HEK293 (cell line): ENCODE data around the gene SRSF6.
A peak's percentile ranks its signal among the peaks of the same experiment; 100 is the strongest.

Experiments
- CTCF ChIA-PET: fragments of 350-600 bp; formaldehyde crosslinking; extraction: SDS; loops from one replicate; lab custom pipeline; 2021; ENCODE audit warnings: antibody characterized with exemption; lab: Yijun Ruan, JAX
- POLR2A ChIA-PET: fragments of 300-600 bp; formaldehyde crosslinking; extraction: SDS; loops from one replicate; lab custom pipeline; 2020; ENCODE audit warnings: antibody characterized with exemption, inconsistent platforms; lab: Yijun Ruan, JAX
- H3K27ac ChIP-seq: fragments of 200-500 bp; sonication (Bioruptor generic); 2 replicates; pipeline ENCODE4 v1.5.1; 2014; ENCODE audit warnings: low read depth, low read length, control low read depth, inconsistent platforms; ENCODE audit errors: extremely low read depth
- H3K36me3 ChIP-seq, 2 experiments: fragments of 200-500 bp in 1 of 2; sonication (Bioruptor generic) in 1 of 2; 1 replicate in 1 of 2; 2 replicates in 1 of 2; pipeline ENCODE4 v1.5.1; 2014 to 2017; ENCODE audit warnings: inconsistent platforms in 2 of 2, low read length in 2 of 2; ENCODE audit not compliant: control insufficient read depth in 2 of 2, insufficient read depth in 1 of 2
- H3K4me1 ChIP-seq: fragments of 200-500 bp; sonication (Bioruptor generic); 2 replicates; pipeline ENCODE4 v1.5.1; 2014; ENCODE audit warnings: mild to moderate bottlenecking, low read length, inconsistent platforms; ENCODE audit not compliant: control insufficient read depth, insufficient read depth
- H3K4me3 ChIP-seq: 2 replicates; pipeline ENCODE4 v1.5.1; 2011; ENCODE audit warnings: low read depth, mild to moderate bottlenecking, control low read depth, low read length, moderate library complexity
- H3K9me3 ChIP-seq: fragments of 200-500 bp; sonication (Bioruptor generic); 2 replicates; pipeline ENCODE4 v1.5.1; 2014; ENCODE audit warnings: low read depth, low read length, inconsistent platforms; ENCODE audit not compliant: control insufficient read depth, insufficient read depth
- ATF2 ChIP-seq: fragments of 450-650 bp; formaldehyde crosslinking; IDR thresholded peaks from 2 replicates; pipeline ENCODE4 v1.5.1; 2016; ENCODE audit warnings: missing biosample characterization, missing genetic modification characterization, low read depth
- GLIS2 ChIP-seq: fragments of 450-650 bp; formaldehyde crosslinking; IDR thresholded peaks from 2 replicates; pipeline ENCODE4 v1.5.1; 2016; ENCODE audit warnings: missing biosample characterization, missing genetic modification characterization
- MYNN ChIP-seq: fragments of 450-650 bp; formaldehyde crosslinking; IDR thresholded peaks from 2 replicates; pipeline ENCODE4 v1.5.1; 2016; ENCODE audit warnings: missing biosample characterization, missing genetic modification characterization, borderline replicate concordance
- SETDB1 ChIP-seq: IDR thresholded peaks from one replicate; pipeline ENCODE4 v1.6.1; 2017; ENCODE audit warnings: mild to moderate bottlenecking, low read length, moderate library complexity, mixed read lengths; ENCODE audit not compliant: insufficient read length
- YY1 ChIP-seq: fragments of 450-650 bp; formaldehyde crosslinking; IDR thresholded peaks from 2 replicates; pipeline ENCODE4 v1.5.1; 2018; ENCODE audit warnings: missing biosample characterization, missing genetic modification characterization
- ZBTB48 ChIP-seq: fragments of 450-650 bp; formaldehyde crosslinking; IDR thresholded peaks from 2 replicates; pipeline ENCODE4 v1.5.1; 2016; ENCODE audit warnings: missing biosample characterization, missing genetic modification characterization
- ZFP3 ChIP-seq: fragments of 450-650 bp; formaldehyde crosslinking; IDR thresholded peaks from 2 replicates; pipeline ENCODE4 v1.5.1; 2016; ENCODE audit warnings: low read depth, missing biosample characterization, missing genetic modification characterization
- ZNF112 ChIP-seq: fragments of 450-650 bp; formaldehyde crosslinking; IDR thresholded peaks from 2 replicates; pipeline ENCODE4 v1.5.0; 2017; ENCODE audit warnings: missing biosample characterization, missing genetic modification characterization
- ZNF23 ChIP-seq: fragments of 450-650 bp; formaldehyde crosslinking; IDR thresholded peaks from 2 replicates; pipeline ENCODE4 v1.5.1; 2016; ENCODE audit warnings: missing biosample characterization, missing genetic modification characterization, borderline replicate concordance
- ZNF266 ChIP-seq: fragments of 450-650 bp; formaldehyde crosslinking; IDR thresholded peaks from 2 replicates; pipeline ENCODE4 v1.5.1; 2016; ENCODE audit warnings: missing biosample characterization, missing genetic modification characterization, low read depth
- ZNF302 ChIP-seq: fragments of 450-650 bp; formaldehyde crosslinking; IDR thresholded peaks from 2 replicates; pipeline ENCODE4 v1.5.1; 2016; ENCODE audit warnings: missing biosample characterization, missing genetic modification characterization, low read depth
- ZNF37A ChIP-seq: fragments of 450-650 bp; IDR thresholded peaks from 2 replicates; pipeline ENCODE4 v1.5.1; 2018; ENCODE audit warnings: missing biosample characterization, missing genetic modification characterization
- ZNF518A ChIP-seq: fragments of 450-650 bp; formaldehyde crosslinking; conservative IDR thresholded peaks from 2 replicates; pipeline ENCODE4 v1.5.1; 2016; ENCODE audit warnings: low read depth, missing biosample characterization, missing genetic modification characterization
- ZNF530 ChIP-seq: fragments of 450-650 bp; formaldehyde crosslinking; IDR thresholded peaks from 2 replicates; pipeline ENCODE4 v1.5.1; 2016; ENCODE audit warnings: low read depth, missing biosample characterization, missing genetic modification characterization
- ZNF580 ChIP-seq: fragments of 450-650 bp; formaldehyde crosslinking; IDR thresholded peaks from 2 replicates; pipeline ENCODE4 v1.5.1; 2016; ENCODE audit warnings: missing biosample characterization, missing genetic modification characterization
- ZNF623 ChIP-seq: fragments of 450-650 bp; formaldehyde crosslinking; IDR thresholded peaks from 2 replicates; pipeline ENCODE4 v1.5.1; 2016; ENCODE audit warnings: missing biosample characterization, missing genetic modification characterization
- ZNF654 ChIP-seq: fragments of 450-650 bp; formaldehyde crosslinking; IDR thresholded peaks from 2 replicates; pipeline ENCODE4 v1.5.1; 2016; ENCODE audit warnings: low read depth, missing biosample characterization, missing genetic modification characterization
- ZSCAN30 ChIP-seq: fragments of 450-650 bp; IDR thresholded peaks from 2 replicates; pipeline ENCODE4 v1.5.1; 2018; ENCODE audit warnings: missing biosample characterization, mild to moderate bottlenecking, missing genetic modification characterization, moderate library complexity
- TF ChIP-seq, protein P1 (sequence below): fragments of 450-650 bp; formaldehyde crosslinking; IDR thresholded peaks from 2 replicates; pipeline ENCODE4 v1.5.1; 2016; ENCODE audit warnings: missing biosample characterization, missing genetic modification characterization
- TF ChIP-seq, protein P2 (sequence below): IDR thresholded peaks from 2 replicates; pipeline ENCODE4 v1.6.1; 2011; ENCODE audit warnings: mild to moderate bottlenecking, low read depth, low read length, borderline replicate concordance
- TF ChIP-seq, protein P3 (sequence below): fragments of 450-650 bp; formaldehyde crosslinking; IDR thresholded peaks from 2 replicates; pipeline ENCODE4 v1.5.1; 2016; ENCODE audit warnings: missing biosample characterization, missing genetic modification characterization

Gene SRSF6

GRCh38 chr20:43457640-43458421 lies at the start of gene SRSF6 (continued):
- TF ChIP-seq ZNF518A (tag by site-specific recombination) (no peak), ZNF37A (tag by site-specific recombination) (no peak), ZNF302 (tag by site-specific recombination) (no peak), MYNN (tag by site-specific recombination) (no peak), ZNF266 (tag by site-specific recombination) (no peak), ZFP3 (tag by site-specific recombination) (no peak), ZNF23 (no peak), ZBTB48 (no peak), ZNF530 (tag by site-specific recombination) (no peak), ZNF112 (tag by site-specific recombination) (no peak), ATF2 (tag by site-specific recombination) (0 out of 2 replicates have a peak, but pooled peaks have one; percentile 18), YY1 (tag by site-specific recombination) (peak; percentile 93), ZNF580 (tag by site-specific recombination) (no peak)
- TF ChIP-seq, protein P1, sequence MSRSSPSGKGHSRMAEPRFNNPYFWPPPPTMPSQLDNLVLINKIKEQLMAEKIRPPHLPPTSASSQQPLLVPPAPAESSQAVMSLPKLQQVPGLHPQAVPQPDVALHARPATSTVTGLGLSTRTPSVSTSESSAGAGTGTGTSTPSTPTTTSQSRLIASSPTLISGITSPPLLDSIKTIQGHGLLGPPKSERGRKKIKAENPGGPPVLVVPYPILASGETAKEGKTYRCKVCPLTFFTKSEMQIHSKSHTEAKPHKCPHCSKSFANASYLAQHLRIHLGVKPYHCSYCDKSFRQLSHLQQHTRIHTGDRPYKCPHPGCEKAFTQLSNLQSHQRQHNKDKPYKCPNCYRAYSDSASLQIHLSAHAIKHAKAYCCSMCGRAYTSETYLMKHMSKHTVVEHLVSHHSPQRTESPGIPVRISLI (tag by site-specific recombination) = no peak
- TF ChIP-seq, protein P2, sequence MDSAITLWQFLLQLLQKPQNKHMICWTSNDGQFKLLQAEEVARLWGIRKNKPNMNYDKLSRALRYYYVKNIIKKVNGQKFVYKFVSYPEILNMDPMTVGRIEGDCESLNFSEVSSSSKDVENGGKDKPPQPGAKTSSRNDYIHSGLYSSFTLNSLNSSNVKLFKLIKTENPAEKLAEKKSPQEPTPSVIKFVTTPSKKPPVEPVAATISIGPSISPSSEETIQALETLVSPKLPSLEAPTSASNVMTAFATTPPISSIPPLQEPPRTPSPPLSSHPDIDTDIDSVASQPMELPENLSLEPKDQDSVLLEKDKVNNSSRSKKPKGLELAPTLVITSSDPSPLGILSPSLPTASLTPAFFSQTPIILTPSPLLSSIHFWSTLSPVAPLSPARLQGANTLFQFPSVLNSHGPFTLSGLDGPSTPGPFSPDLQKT = no peak

DNA sequence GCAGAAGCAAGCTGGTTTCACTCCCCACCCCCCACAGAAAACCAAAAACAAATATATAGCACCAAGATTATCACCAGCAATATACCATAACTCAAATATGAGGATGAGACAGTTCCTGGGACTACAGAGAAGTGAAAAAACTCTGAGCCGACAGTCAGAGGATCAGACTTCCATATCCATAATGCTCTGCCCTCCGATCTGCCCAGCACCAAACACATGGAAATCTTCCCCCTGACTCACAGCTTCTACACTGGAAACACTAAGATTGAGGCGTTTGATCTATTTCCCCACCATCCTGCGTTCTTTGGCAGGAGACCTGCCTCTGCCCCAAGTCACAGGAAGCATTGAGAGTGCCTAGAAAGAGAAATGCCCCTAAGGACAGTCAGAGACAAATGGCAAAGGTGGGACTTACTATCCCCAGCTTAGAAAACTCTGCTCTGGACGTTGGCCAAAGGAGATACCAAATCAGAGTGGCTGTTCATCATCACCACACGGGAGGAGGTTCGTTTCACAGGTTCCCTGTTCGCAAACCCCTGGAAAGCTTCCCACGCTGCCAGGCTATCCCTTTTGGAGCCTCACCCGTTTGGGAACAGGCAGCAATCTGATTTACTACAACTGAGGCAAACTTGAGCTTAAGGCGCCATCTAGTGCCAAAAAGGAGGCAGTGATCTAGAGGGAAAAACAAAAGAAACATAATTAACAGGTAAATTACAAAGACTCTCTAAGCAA lies 48.7 kb upstream of the SRSF6 start:
- H3K9me3 ChIP-seq = no peaks in the 10 kb centered on the region; the same call in none of the 2 replicates
- no peak overlapping the region for H3K4me3 ChIP-seq
- H3K36me3 ChIP-seq = no peaks in the 10 kb centered on the region
- CTCF ChIA-PET = interaction anchor here (0.6 to 2.2 kb wide), 25 partner anchors 9 to 1711 kb away, joined by 3 to 12 read pairs (median 4); no protein-coding TSS in a partner anchor
- no peaks in the 10 kb centered on the region for H3K4me1 ChIP-seq
- no peak overlapping the region for H3K27ac ChIP-seq
- POLR2A ChIA-PET = interaction anchor here (0.8 kb wide), 1 partner anchor 1716 kb away, joined by 3 read pairs; no protein-coding TSS in a partner anchor
- TF ChIP-seq SETDB1 (peak; percentile 93), ZNF623 (no peak), GLIS2 (no peak), ZNF654 (peak; percentile 80), ZSCAN30 (tag by site-specific recombination) (no peak)
- TF ChIP-seq, protein P3, sequence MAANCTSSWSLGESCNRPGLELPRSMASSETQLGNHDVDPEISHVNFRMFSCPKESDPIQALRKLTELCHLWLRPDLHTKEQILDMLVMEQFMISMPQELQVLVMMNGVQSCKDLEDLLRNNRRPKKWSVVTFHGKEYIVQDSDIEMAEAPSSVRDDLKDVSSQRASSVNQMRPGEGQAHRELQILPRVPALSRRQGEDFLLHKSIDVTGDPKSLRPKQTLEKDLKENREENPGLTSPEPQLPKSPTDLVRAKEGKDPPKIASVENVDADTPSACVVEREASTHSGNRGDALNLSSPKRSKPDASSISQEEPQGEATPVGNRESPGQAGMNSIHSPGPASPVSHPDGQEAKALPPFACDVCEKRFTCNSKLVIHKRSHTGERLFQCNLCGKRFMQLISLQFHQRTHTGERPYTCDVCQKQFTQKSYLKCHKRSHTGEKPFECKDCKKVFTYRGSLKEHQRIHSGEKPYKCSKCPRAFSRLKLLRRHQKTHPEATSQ = no peak
